ENCODE data around the gene UTP3.

GRCh38 chr4:70674191-70674590, 14.1 kb upstream of the UTP3 start:
- TF ChIP-seq CTCF (IDR thresholded peaks at IDR 0.05), result no peak
- no peak for TF ChIP-seq POLR2A (IDR thresholded peaks at IDR 0.05)
- no peak for TF ChIP-seq EP300 (IDR thresholded peaks at IDR 0.05)

Data from ovary (tissue), 3 donors.